Gastrocnemius medialis (tissue), 4 donors: ENCODE data around the gene CSF2RB. TPM values are rescaled to one million over a fixed set of nuclear protein-coding genes. Genes with fewer than 3 reads are reported as not detected.
A peak's percentile ranks its signal among the peaks of the same experiment; 100 is the strongest.

Experiments
- ATAC-seq, 2 donors: fragments of 150-250 bp; one replicate each; pipeline ENCODE4 v1.9.1; 2016
- DNase-seq, 2 donors: peaks; one replicate each; pipeline ENCODE4 v3.0.0-alpha.2; 2019
- H3K27ac ChIP-seq, 4 donors: fragments of 200-600 bp; sonication (generic); 1 replicate in 1 of 4; 2 replicates in 3 of 4; pipeline ENCODE4 v1.5.1; 2016 to 2018; ENCODE audit warnings: mild to moderate bottlenecking in 2 of 4, moderate library complexity in 1 of 4
- H3K27me3 ChIP-seq, 3 donors: fragments of 200-600 bp; sonication (generic) in 2 of 3; 1 replicate in 1 of 3; 2 replicates in 2 of 3; pipeline versions ENCODE4 v1.5.1 to v1.6.0; 2016 to 2019; ENCODE audit warnings: mild to moderate bottlenecking in 1 of 3, moderate library complexity in 1 of 3
- H3K36me3 ChIP-seq, 2 donors: fragments of 200-600 bp; sonication (generic) in 1 of 2; one replicate each; pipeline ENCODE4 v1.5.1; 2017 to 2018
- H3K4me1 ChIP-seq, 2 donors: fragments of 200-600 bp; sonication (generic) in 1 of 2; one replicate each; pipeline ENCODE4 v1.5.1; 2016 to 2017; ENCODE audit warnings: mild to moderate bottlenecking in 2 of 2
- H3K4me3 ChIP-seq, 4 donors: fragments of 200-600 bp; sonication (generic) in 3 of 4; 1 replicate in 1 of 4; 2 replicates in 3 of 4; pipeline ENCODE4 v1.5.1; 2016 to 2019; ENCODE audit warnings: mild to moderate bottlenecking in 2 of 4
- H3K9me3 ChIP-seq, 3 donors: fragments of 200-600 bp; sonication (generic) in 2 of 3; 1 replicate in 1 of 3; 2 replicates in 2 of 3; pipeline ENCODE4 v1.5.1; 2016 to 2019
- CTCF ChIP-seq, 5 experiments: fragments of 450-650 bp in 3 of 5; fragments of 200-600 bp in 2 of 5; sonication (generic) in 2 of 5; IDR thresholded peaks in 4 of 5; conservative IDR thresholded peaks in 1 of 5; 1 replicate in 4 of 5; 2 replicates in 1 of 5; pipeline ENCODE4 v1.5.1; 2016 to 2019; ENCODE audit warnings: antibody characterized with exemption in 5 of 5, mild to moderate bottlenecking in 3 of 5, moderate library complexity in 3 of 5
- POLR2A ChIP-seq, 2 donors: fragments of 450-650 bp; IDR thresholded peaks; one replicate each; pipeline ENCODE4 v1.6.1; 2017; ENCODE audit warnings: antibody characterized with exemption in 2 of 2, mild to moderate bottlenecking in 2 of 2, moderate library complexity in 2 of 2
- in situ Hi-C, 4 donors: fragments of 200-750 bp; cut with MboI; loops; one replicate each; pipeline versions ENCODE4 v1.15.0 to v1.8.0; 2017; ENCODE audit warnings: low sequenced_read_pairs in 4 of 4
- intact Hi-C: fragments of 100-400 bp; cut with DNase I; formaldehyde crosslinking; loops from one replicate; pipeline ENCODE4 v1.15.1; 2023; ENCODE audit warnings: low total_unique reads
- total RNA-seq, 4 donors: library from RNA; depleted of rRNA; stranded (reverse); fragments of >200 nt; gene quantifications; one replicate each; pipeline versions ENCODE4 v1.1.0 to v1.2.3, GENCODE V29; 2016

The CSF2RB gene
- total RNA-seq, 4 donors from 2014 or later = 1.2 to 2.0 (median 1.6) TPM

- peaks cover 0 to 15% (median 15%) of the 10 kb centered on the region in 3 donors for H3K27me3 ChIP-seq
- H3K27ac ChIP-seq = no peak overlapping the region
- H3K9me3 ChIP-seq = no peaks in the 10 kb centered on the region
- no peak overlapping the region for H3K4me3 ChIP-seq
- no peaks in the 10 kb centered on the region for H3K4me1 ChIP-seq
- ATAC-seq (no peak), DNase-seq (no peak)
- TF ChIP-seq CTCF (IDR thresholded peaks at IDR 0.05 in 4 of 5, conservative IDR thresholded peaks at IDR 0.05 in 1 of 5) (no peak), POLR2A (IDR thresholded peaks at IDR 0.05) (no peak)
- intact Hi-C loops (no loop called here), in situ Hi-C loops (no loop called here)
- no peaks in the 10 kb centered on the region for H3K36me3 ChIP-seq
Observed at GRCh38 chr22:36900880-36901279, 12.5 kb upstream of the CSF2RB start.

GRCh38 chr22:36901411-36902142 is 11.9 kb upstream of the CSF2RB start:
- ATAC-seq (no peak), DNase-seq (no peak)
- TF ChIP-seq CTCF (IDR thresholded peaks at IDR 0.05 in 4 of 5, conservative IDR thresholded peaks at IDR 0.05 in 1 of 5) = no peak
- no peak for TF ChIP-seq POLR2A (IDR thresholded peaks at IDR 0.05)
- no peak overlapping the region for H3K4me3 ChIP-seq
- in situ Hi-C loops (no loop called here), intact Hi-C loops (no loop called here)
- no peak overlapping the region for H3K27ac ChIP-seq
- no peaks in the 10 kb centered on the region for H3K36me3 ChIP-seq
- no peaks in the 10 kb centered on the region for H3K9me3 ChIP-seq
- peaks cover 0 to 15% (median 15%) of the 10 kb centered on the region in 3 donors for H3K27me3 ChIP-seq
- no peaks in the 10 kb centered on the region for H3K4me1 ChIP-seq

- no peak for TF ChIP-seq POLR2A (IDR thresholded peaks at IDR 0.05)
- no peak for TF ChIP-seq CTCF (IDR thresholded peaks at IDR 0.05 in 4 of 5, conservative IDR thresholded peaks at IDR 0.05 in 1 of 5)
- peak in 1 of 2 donors; percentile 22 for DNase-seq
- no peak for ATAC-seq
- Histone ChIP-seq H3K27me3 (peaks cover 0 to 15% (median 15%) of the 10 kb centered on the region in 3 donors), H3K9me3 (no peaks in the 10 kb centered on the region), H3K4me1 (no peaks in the 10 kb centered on the region), H3K27ac (no peak overlapping the region), H3K36me3 (no peaks in the 10 kb centered on the region), H3K4me3 (no peak overlapping the region)
- in situ Hi-C loops = no loop called here
- intact Hi-C loops = no loop called here
Observed at GRCh38 chr22:36902143-36902926, 11.1 kb upstream of the CSF2RB start.

GRCh38 chr22:36904260-36904880 is 9.1 kb upstream of the CSF2RB start:
- Histone ChIP-seq H3K27me3 (peaks cover 0 to 15% (median 9%) of the 10 kb centered on the region in 3 donors), H3K4me1 (no peaks in the 10 kb centered on the region), H3K9me3 (no peaks in the 10 kb centered on the region), H3K27ac (no peak overlapping the region), H3K36me3 (no peaks in the 10 kb centered on the region), H3K4me3 (no peak overlapping the region)
- TF ChIP-seq CTCF (IDR thresholded peaks at IDR 0.05 in 4 of 5, conservative IDR thresholded peaks at IDR 0.05 in 1 of 5) = no peak
- TF ChIP-seq POLR2A (IDR thresholded peaks at IDR 0.05) = no peak
- intact Hi-C loops (no loop called here), in situ Hi-C loops (no loop called here)
- ATAC-seq = no peak
- no peak for DNase-seq
